Erythroblast (primary cell): ENCODE measurements around the gene PRR30.

ENCODE experiments used
- GATA1 ChIP-seq: IDR thresholded peaks from 2 replicates; pipeline ENCODE4 v1.6.1; 2011; ENCODE audit warnings: low read depth, mild to moderate bottlenecking, control low read depth, low read length, moderate library complexity
- POLR2A ChIP-seq: IDR thresholded peaks from 2 replicates; pipeline ENCODE4 v1.6.1; 2011; ENCODE audit warnings: mild to moderate bottlenecking, low read length

- TF ChIP-seq POLR2A (no peak), GATA1 (no peak)
Measured at GRCh38 chr2:27133195-27133875, 5.9 kb downstream of the PRR30 start.
